VCaP (cell line): ENCODE measurements around the gene VANGL1.

Experiments
- H3K27ac ChIP-seq: fragments of 450-650 bp; 2 replicates; pipeline ENCODE4 v1.5.1; 2017
- TF ChIP-seq, protein P1 (sequence below): fragments of 450-650 bp; conservative IDR thresholded peaks from 2 replicates; pipeline ENCODE4 v1.5.1; 2017; ENCODE audit warnings: mild to moderate bottlenecking, moderate library complexity

Gene VANGL1

DNA sequence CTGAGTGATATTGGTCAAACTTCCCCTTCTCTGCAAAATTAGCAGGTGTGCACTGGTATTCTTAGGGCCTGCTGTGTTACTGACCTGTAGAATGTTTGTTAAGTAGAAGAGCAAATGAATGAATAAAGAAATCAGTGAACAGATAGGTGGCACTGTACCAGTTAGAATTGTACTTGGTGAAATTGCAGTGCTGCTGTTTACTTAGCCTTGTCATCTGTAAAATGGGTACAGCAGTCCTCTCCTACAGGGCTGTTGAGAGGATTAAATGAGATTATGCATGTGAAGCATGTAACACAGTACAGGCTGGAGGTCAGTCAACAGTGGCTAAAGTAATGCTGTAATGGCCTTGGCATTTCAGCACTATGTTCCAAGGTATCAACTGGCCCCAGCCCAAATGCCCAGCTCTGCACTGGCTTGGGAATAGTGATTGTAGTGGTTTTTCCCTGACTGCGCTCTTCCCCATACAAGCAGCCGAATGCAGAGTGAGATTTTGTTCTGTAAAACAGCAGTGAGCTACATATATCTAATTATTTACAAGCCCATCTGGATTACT, 10.5 kb downstream of the VANGL1 start:
- H3K27ac ChIP-seq: no peak overlapping the region

DNA sequence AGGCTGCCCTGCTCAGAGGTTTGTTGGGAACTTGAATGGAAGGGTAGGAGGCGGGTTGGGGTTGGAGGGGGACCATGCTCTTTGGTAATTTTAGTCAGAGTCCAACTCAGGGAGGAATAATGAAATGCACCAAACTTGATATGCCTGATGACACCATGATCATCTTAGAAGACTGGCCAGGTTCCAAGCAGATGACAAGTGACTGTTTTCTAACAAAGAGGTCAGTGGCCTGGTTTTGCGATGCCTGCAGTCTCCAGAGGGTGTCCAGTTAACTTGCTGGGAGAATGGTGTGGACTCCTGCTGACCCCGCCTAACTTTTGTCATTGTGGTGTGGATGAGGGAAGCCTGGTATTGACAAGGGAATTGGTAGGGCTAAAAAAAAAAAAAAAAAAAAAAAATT, 12.4 kb downstream of the VANGL1 start:
- H3K27ac ChIP-seq: peak overlapping the region; percentile 35; the same call in 1 of the 2 replicates
- TF ChIP-seq, protein P1, sequence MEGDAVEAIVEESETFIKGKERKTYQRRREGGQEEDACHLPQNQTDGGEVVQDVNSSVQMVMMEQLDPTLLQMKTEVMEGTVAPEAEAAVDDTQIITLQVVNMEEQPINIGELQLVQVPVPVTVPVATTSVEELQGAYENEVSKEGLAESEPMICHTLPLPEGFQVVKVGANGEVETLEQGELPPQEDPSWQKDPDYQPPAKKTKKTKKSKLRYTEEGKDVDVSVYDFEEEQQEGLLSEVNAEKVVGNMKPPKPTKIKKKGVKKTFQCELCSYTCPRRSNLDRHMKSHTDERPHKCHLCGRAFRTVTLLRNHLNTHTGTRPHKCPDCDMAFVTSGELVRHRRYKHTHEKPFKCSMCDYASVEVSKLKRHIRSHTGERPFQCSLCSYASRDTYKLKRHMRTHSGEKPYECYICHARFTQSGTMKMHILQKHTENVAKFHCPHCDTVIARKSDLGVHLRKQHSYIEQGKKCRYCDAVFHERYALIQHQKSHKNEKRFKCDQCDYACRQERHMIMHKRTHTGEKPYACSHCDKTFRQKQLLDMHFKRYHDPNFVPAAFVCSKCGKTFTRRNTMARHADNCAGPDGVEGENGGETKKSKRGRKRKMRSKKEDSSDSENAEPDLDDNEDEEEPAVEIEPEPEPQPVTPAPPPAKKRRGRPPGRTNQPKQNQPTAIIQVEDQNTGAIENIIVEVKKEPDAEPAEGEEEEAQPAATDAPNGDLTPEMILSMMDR: no peak

More for the DNA sequence above, 10.5 kb downstream of the VANGL1 start:
- TF ChIP-seq, protein P1: no peak

DNA sequence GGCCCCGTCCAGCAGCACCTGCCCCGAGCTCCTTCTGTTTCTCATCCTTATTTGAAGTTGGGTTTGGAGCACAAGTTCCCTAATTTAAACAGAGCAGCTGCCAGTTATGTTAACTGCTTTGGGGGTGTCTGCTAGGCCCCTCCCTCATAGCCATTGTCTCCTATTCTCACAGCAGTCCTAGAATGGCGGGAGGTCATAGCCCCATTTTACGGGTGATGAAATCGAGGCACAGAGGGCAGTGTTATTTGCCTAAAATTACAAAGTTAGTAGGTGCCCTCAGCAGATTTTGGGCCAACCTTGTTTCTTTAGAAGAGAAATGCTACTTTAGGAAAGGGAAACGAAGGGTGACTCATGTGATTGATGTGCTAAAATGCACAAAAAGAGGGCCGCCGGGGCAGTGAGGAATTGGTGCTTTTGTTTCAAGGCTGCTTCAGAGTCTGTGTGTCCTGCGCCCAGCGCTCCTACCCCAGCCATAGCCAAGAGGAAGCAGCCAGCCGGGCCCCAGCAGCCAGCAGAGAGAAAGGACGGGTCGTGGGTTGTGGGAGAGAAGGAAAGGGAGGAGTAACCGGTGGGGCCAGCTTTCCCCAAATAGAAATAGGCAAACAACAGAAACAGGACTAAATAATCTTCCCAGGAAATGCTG, 13.0 kb downstream of the VANGL1 start:
- TF ChIP-seq, protein P1: no peak
- H3K27ac ChIP-seq: peak overlapping the region; percentile 35

DNA sequence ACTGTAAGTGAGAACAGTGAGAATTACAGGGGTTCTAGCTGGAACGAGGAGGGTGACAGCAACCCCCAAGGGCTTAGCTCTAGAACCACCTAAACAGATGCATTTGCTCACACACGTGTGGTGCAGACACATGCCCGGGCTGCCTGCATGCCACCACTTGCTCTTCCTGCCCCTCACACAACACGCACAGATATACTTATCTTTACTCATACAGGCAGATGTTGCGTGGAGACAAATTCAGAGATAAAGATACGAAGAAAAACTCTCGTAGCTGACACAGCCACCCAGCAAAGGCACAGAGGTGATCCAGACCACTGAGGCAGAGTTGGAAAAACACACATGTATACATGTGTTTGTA, 13.5 kb downstream of the VANGL1 start:
- TF ChIP-seq, protein P1: no peak
- H3K27ac ChIP-seq: peak overlapping the region; percentile 35

DNA sequence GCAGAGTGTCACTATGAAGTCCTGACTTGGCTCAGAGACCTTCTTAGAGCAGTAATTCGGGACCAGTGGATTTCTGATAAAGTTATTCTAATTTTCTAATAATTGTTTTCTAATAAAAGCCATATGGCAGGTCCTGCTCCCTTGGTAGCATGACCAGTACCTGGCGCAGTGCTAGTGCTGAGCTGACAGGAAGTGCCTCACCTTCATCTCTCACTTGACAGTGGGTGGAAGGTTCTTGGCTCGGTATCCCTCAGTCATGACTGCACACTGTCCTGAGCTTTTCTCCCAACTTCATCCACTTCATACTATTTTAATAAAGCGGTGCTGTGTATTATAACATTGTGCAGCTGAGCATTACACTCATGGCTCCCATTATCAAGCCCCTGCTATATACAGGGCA, 14.1 kb downstream of the VANGL1 start:
- TF ChIP-seq, protein P1: no peak

DNA sequence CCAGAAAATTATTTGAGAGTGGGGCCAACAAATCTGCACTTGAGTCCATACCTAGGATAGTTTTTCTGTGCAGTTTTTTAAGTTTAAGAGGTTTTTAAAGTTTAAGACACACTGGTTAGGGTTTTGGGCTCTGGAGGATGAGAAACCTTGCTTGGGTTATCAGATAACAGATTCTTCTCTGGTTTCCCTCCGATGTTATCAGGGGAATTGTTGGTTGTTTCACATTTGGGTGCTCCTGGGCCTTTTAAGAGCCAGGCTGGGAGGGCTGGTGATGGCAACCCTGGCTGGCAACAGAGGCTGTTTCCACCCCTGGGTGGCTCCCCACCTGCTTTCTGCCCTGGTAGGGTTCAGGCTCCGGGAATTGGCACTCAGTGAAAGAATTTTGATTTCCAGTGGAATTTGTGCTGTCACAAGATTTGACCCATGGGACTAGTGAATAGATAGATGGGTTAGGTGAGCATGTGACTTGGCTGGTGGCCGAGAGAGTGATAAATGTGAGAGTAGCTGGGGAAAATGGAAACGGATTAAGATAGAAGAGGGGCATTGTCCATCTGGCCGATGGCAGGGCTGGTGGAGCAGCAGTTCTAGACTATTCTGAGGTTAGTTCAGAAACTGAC, 14.8 kb downstream of the VANGL1 start:
- TF ChIP-seq, protein P1: no peak
- H3K27ac ChIP-seq: no peak overlapping the region

More for the DNA sequence above, 14.1 kb downstream of the VANGL1 start:
- H3K27ac ChIP-seq: peak overlapping the region; percentile 35

DNA sequence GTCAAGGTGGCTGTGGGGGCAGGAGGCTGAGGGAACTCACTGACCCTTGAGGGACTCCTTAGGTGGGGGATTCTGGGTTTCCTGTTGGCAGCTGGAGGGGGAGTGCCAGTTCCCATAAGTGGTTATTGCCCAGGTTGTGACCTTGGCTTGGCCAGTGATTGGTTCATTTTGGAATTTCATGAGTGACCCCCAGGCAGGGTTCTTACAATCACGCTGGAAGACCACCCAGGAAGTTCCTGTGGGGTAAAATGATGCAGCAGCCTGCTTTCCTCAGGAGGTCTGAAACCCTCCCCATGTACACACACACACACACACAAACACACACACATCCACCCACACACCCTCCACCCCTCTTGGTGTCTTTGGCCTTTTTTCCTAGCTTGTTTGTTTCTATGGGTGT, 16.9 kb downstream of the VANGL1 start:
- TF ChIP-seq, protein P1: no peak
- no peak overlapping the region for H3K27ac ChIP-seq
